HCT116 (cell line): Measurements from ENCODE around the gene KLHDC8B. TPM values are rescaled to one million over a fixed set of nuclear protein-coding genes. Genes with fewer than 3 reads are reported as not detected.
"Not testable (repeated sequence)": the region's sequence is repeated elsewhere in the genome, so short reads cannot be mapped to it uniquely, and the experiment has no call there.

Source experiments
- ATAC-seq: fragments of 200-7000 bp; cut with Tn5 transposase; 2 replicates; pipeline ENCODE4 v1.9.1; 2020; ENCODE audit warnings: mild to moderate bottlenecking, moderate library complexity
- BruUV-seq: library from RNA; stranded (reverse); fragments of 400-500 nt; replicated peaks from 2 replicates; lab custom pipeline; 2021; lab: Mats Ljungman, UMichigan
- CTCF ChIA-PET: fragments of 300-600 bp; sonication (Branson Sonifier 250); formaldehyde crosslinking; loops from one replicate; lab custom pipeline; 2021; ENCODE audit warnings: antibody characterized with exemption; lab: Charles Lee
- POLR2A ChIA-PET: fragments of 300-600, 350-600 bp; sonication (Branson Sonifier 250); formaldehyde crosslinking; loops from one replicate; lab custom pipeline; 2021; ENCODE audit warnings: antibody characterized with exemption; lab: Charles Lee
- RAD21 ChIA-PET, 2 experiments: fragments of 300-600 bp; sonication (Branson Sonifier 250); formaldehyde crosslinking; loops; one replicate each; lab custom pipeline; 2023; ENCODE audit warnings: low total read pairs in 2 of 2; ENCODE audit not compliant: uncharacterized antibody in 2 of 2, unreplicated experiment in 2 of 2, low non-redundant PET in 1 of 2; lab: Charles Lee
- DNase-seq: peaks from one replicate; pipeline ENCODE4 v3.0.0-alpha.2; 2010; ENCODE audit warnings: low read depth, low spot score
- H2AFZ ChIP-seq: fragments of 200-600 bp; shearing (Covaris generic), sonication (generic); 2 replicates; pipeline ENCODE4 v1.6.1; 2017; ENCODE audit warnings: low read depth, mixed run types, mixed read lengths, antibody characterized with exemption, low read length; ENCODE audit not compliant: poor library complexity, severe bottlenecking
- H3K27ac ChIP-seq: 2 replicates; pipeline ENCODE4 v1.5.1; 2012; ENCODE audit warnings: low read depth, low read length
- H3K27me3 ChIP-seq: fragments of 200-600 bp; sonication (generic); 2 replicates; pipeline ENCODE4 v1.6.1; 2016; ENCODE audit warnings: mixed run types, low read length, mixed read lengths; ENCODE audit not compliant: insufficient read depth
- H3K36me3 ChIP-seq, 2 experiments: fragments of 200-500 bp in 1 of 2; fragments of 200-600 bp in 1 of 2; sonication (Bioruptor generic) in 1 of 2; sonication (generic) in 1 of 2; 2 replicates each; pipeline versions ENCODE4 v1.5.1 to v1.6.1; 2014 to 2016; ENCODE audit warnings: low read length in 2 of 2, inconsistent platforms in 1 of 2, mixed read lengths in 1 of 2, mixed run types in 1 of 2; ENCODE audit not compliant: insufficient read depth in 2 of 2, control insufficient read depth in 1 of 2
- H3K4me1 ChIP-seq, 2 experiments: fragments of 200-600 bp in 1 of 2; sonication (generic) in 1 of 2; 2 replicates each; pipeline versions ENCODE4 v1.5.1 to v1.6.1; 2012 to 2017; ENCODE audit warnings: low read length in 2 of 2, inconsistent platforms in 1 of 2, mild to moderate bottlenecking in 1 of 2, mixed read lengths in 1 of 2, mixed run types in 1 of 2, moderate library complexity in 1 of 2; ENCODE audit not compliant: insufficient read depth in 2 of 2, control insufficient read depth in 1 of 2
- H3K4me2 ChIP-seq: fragments of 200-600 bp; sonication (generic); 2 replicates; pipeline ENCODE4 v1.6.1; 2017; ENCODE audit warnings: mixed run types, low read length, mixed read lengths
- H3K4me3 ChIP-seq, 2 experiments: fragments of 200-600 bp in 1 of 2; sonication (generic) in 1 of 2; replicated peaks in 1 of 2; 2 replicates each; pipeline ENCODE4 v1.5.1; 2011 to 2016; ENCODE audit warnings: low read length in 2 of 2, control low read depth in 1 of 2, low read depth in 1 of 2, mild to moderate bottlenecking in 1 of 2, mixed read lengths in 1 of 2, mixed run types in 1 of 2
- H3K79me2 ChIP-seq: fragments of 200-600 bp; sonication (generic); 2 replicates; pipeline ENCODE4 v1.6.1; 2017; ENCODE audit warnings: mild to moderate bottlenecking, mixed run types, low read length, moderate library complexity, mixed read lengths; ENCODE audit not compliant: insufficient read depth
- H3K9ac ChIP-seq: fragments of 200-600 bp; sonication (generic); 2 replicates; pipeline ENCODE4 v1.6.1; 2016; ENCODE audit warnings: low read length, mixed read lengths
- H3K9me2 ChIP-seq: fragments of 200-600 bp; sonication (generic), shearing (Covaris generic); 2 replicates; pipeline ENCODE4 v1.6.1; 2017; ENCODE audit warnings: mixed run types, mild to moderate bottlenecking, moderate library complexity; ENCODE audit not compliant: insufficient read depth
- H3K9me3 ChIP-seq, 2 experiments: fragments of 200-500 bp in 1 of 2; fragments of 200-600 bp in 1 of 2; sonication (Bioruptor generic) in 1 of 2; sonication (generic) in 1 of 2; 2 replicates each; pipeline ENCODE4 v1.6.1; 2014 to 2017; ENCODE audit warnings: low read length in 2 of 2, mixed read lengths in 2 of 2, inconsistent platforms in 1 of 2, low read depth in 1 of 2, mild to moderate bottlenecking in 1 of 2, mixed run types in 1 of 2, moderate library complexity in 1 of 2; ENCODE audit not compliant: control insufficient read depth in 1 of 2, insufficient read depth in 1 of 2
- H4K20me1 ChIP-seq: fragments of 200-600 bp; sonication (generic), shearing (Covaris generic); 2 replicates; pipeline ENCODE4 v1.6.1; 2017; ENCODE audit warnings: mixed run types, mild to moderate bottlenecking, moderate library complexity; ENCODE audit not compliant: insufficient read depth
- CBX3 ChIP-seq: IDR thresholded peaks from 2 replicates; pipeline ENCODE4 v1.6.1; 2012; ENCODE audit warnings: low read depth
- ELF1 ChIP-seq: IDR thresholded peaks from 2 replicates; pipeline ENCODE4 v1.6.1; 2012; ENCODE audit warnings: low read depth, borderline replicate concordance
- EZH2 ChIP-seq: fragments of 200-600 bp; sonication (generic); IDR thresholded peaks from 2 replicates; pipeline ENCODE4 v1.6.1; 2017; ENCODE audit warnings: antibody characterized with exemption, mixed run types
- FOSL1 ChIP-seq: IDR thresholded peaks from 2 replicates; pipeline ENCODE4 v1.6.1; 2012; ENCODE audit warnings: low read depth
- JUND ChIP-seq: IDR thresholded peaks from 2 replicates; pipeline ENCODE4 v1.6.1; 2012
- POLR2AphosphoS5 ChIP-seq: IDR thresholded peaks from 2 replicates; pipeline ENCODE4 v1.6.1; 2011; ENCODE audit warnings: mild to moderate bottlenecking, low read depth, low read length, moderate library complexity
- SP1 ChIP-seq: IDR thresholded peaks from 2 replicates; pipeline ENCODE4 v1.6.1; 2012; ENCODE audit warnings: low read depth
- SRF ChIP-seq: IDR thresholded peaks from 2 replicates; pipeline ENCODE4 v1.6.1; 2012; ENCODE audit warnings: low read depth
- TCF7L2 ChIP-seq: IDR thresholded peaks from 2 replicates; pipeline ENCODE4 v1.7.0; 2011; ENCODE audit warnings: borderline replicate concordance, inconsistent platforms; ENCODE audit not compliant: insufficient read depth, insufficient read length; ENCODE audit errors: extremely low read depth
- ZBTB33 ChIP-seq: IDR thresholded peaks from 2 replicates; pipeline ENCODE4 v1.6.1; 2011; ENCODE audit warnings: mild to moderate bottlenecking, low read length, moderate library complexity; ENCODE audit not compliant: insufficient replicate concordance; ENCODE audit errors: extremely low read depth
- ZFX ChIP-seq: fragments of 450-650 bp; IDR thresholded peaks from 2 replicates; pipeline ENCODE4 v1.6.1; 2017
- intact Hi-C: fragments of 100-400 bp; cut with micrococcal nuclease; formaldehyde crosslinking; loops from 2 replicates; pipeline ENCODE4 v1.10.0; 2022
- total RNA-seq: library from RNA; stranded (reverse); gene quantifications from one replicate; pipeline ENCODE4 v1.2.1, GENCODE V29; 2021; ENCODE audit not compliant: unreplicated experiment
- TF ChIP-seq, protein P1 (sequence below): IDR thresholded peaks from 2 replicates; pipeline ENCODE4 v1.6.1; 2012; ENCODE audit warnings: low read depth
- TF ChIP-seq, protein P2 (sequence below): IDR thresholded peaks from 2 replicates; pipeline ENCODE4 v1.6.1; 2012

Gene KLHDC8B
- total RNA-seq, 1 experiment from 2014 or later = 10.4 TPM

- H3K79me2 ChIP-seq, BruUV-seq, H3K9ac ChIP-seq, DNase-seq, H3K9me2 ChIP-seq, POLR2A ChIA-PET, H3K36me3 ChIP-seq, H3K27ac ChIP-seq, H2AFZ ChIP-seq, intact Hi-C loops, H3K4me3 ChIP-seq, RAD21 ChIA-PET, ATAC-seq: not testable (repeated sequence)
- CTCF ChIA-PET = interaction anchor here (1.7 kb wide), 1 partner anchor 50 kb away, joined by 3 read pairs; no protein-coding TSS in a partner anchor
- Histone ChIP-seq H3K4me1 (peaks cover 14 to 17% of the 10 kb centered on the region in 2 experiments; a peak in 3 of 4 replicates), H3K9me3 (peaks cover under 1 to 12% of the 10 kb centered on the region in 2 experiments; a peak in 1 of 4 replicates)
- 0 out of 2 replicates have a peak, but pooled peaks have one; percentile 10 for TF ChIP-seq SP1
- TF ChIP-seq, all 23 proteins: peak for 1; not testable (repeated sequence) for 22
- not testable (repeated sequence) for H3K27me3 ChIP-seq, H3K4me2 ChIP-seq, H4K20me1 ChIP-seq
These were observed 49.7 kb downstream of the KLHDC8B start for GRCh38 chr3:49220985-49221563.

DNA sequence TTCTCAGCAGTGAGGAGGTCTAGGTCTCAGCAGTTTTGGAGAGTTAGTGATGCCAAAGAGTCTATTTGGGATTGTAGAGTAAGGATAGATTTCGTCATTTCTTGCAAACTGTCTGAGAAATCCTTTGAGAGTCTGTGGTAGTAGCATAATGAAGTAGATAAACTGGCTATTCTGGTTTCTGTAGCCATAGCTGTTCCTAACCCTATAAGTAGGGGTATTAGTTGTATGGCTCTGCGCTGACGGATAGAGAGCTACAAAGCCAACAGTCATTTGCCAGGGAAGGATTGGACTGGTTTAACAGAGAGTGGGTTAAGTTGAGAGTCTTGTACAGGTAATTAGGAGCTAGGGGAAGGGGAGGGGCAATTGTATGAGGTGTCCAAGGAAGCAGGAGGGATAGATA, 50.6 kb downstream of the KLHDC8B start:
- Histone ChIP-seq H4K20me1 (no peaks in the 10 kb centered on the region), H2AFZ (no peak overlapping the region), H3K79me2 (no peaks in the 10 kb centered on the region), H3K36me3 (no peaks in the 10 kb centered on the region), H3K9me3 (peaks cover 0 to 12% of the 10 kb centered on the region in 2 experiments; a peak in 1 of 4 replicates), H3K4me3 (no peak overlapping the region), H3K4me2 (no peak overlapping the region), H3K9ac (no peak overlapping the region), H3K4me1 (peaks cover 14 to 17% of the 10 kb centered on the region in 2 experiments; a peak in 3 of 4 replicates), H3K9me2 (no peaks in the 10 kb centered on the region), H3K27ac (no peak overlapping the region), H3K27me3 (no peaks in the 10 kb centered on the region)
- ATAC-seq (no peak), DNase-seq (no peak)
- ChIA-PET POLR2A (no interaction called here), RAD21 (no interaction called here), CTCF (no interaction called here)
- BruUV-seq = no TSS peak
- intact Hi-C loops = no loop called here
- TF ChIP-seq ZFX = no peak
- no peak for TF ChIP-seq SP1
- TF ChIP-seq POLR2AphosphoS5 = no peak
- no peak for TF ChIP-seq SRF
- no peak for TF ChIP-seq CBX3
- no peak for TF ChIP-seq FOSL1
- no peak for TF ChIP-seq JUND
- TF ChIP-seq ELF1 = no peak
- TF ChIP-seq EZH2 = no peak
- TF ChIP-seq, protein P1, sequence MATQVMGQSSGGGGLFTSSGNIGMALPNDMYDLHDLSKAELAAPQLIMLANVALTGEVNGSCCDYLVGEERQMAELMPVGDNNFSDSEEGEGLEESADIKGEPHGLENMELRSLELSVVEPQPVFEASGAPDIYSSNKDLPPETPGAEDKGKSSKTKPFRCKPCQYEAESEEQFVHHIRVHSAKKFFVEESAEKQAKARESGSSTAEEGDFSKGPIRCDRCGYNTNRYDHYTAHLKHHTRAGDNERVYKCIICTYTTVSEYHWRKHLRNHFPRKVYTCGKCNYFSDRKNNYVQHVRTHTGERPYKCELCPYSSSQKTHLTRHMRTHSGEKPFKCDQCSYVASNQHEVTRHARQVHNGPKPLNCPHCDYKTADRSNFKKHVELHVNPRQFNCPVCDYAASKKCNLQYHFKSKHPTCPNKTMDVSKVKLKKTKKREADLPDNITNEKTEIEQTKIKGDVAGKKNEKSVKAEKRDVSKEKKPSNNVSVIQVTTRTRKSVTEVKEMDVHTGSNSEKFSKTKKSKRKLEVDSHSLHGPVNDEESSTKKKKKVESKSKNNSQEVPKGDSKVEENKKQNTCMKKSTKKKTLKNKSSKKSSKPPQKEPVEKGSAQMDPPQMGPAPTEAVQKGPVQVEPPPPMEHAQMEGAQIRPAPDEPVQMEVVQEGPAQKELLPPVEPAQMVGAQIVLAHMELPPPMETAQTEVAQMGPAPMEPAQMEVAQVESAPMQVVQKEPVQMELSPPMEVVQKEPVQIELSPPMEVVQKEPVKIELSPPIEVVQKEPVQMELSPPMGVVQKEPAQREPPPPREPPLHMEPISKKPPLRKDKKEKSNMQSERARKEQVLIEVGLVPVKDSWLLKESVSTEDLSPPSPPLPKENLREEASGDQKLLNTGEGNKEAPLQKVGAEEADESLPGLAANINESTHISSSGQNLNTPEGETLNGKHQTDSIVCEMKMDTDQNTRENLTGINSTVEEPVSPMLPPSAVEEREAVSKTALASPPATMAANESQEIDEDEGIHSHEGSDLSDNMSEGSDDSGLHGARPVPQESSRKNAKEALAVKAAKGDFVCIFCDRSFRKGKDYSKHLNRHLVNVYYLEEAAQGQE = no peak
- TF ChIP-seq, protein P2, sequence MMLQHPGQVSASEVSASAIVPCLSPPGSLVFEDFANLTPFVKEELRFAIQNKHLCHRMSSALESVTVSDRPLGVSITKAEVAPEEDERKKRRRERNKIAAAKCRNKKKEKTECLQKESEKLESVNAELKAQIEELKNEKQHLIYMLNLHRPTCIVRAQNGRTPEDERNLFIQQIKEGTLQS = no peak
- TF ChIP-seq ZBTB33 = no peak
- TF ChIP-seq TCF7L2 = no peak
